Activated CD4-positive, CD25-positive, alpha-beta regulatory T cell treated with anti-CD3 and anti-CD28 coated beads, Interleukin-2, amount 50 U/mL, for 72 hours (primary cell): ENCODE data around the gene REPIN1.

Experiments used
- DNase-seq: peaks from one replicate; pipeline ENCODE4 v3.0.0; 2021

REPIN1 gene

GRCh38 chr7:150368096-150368883 lies at the start of gene REPIN1:
TSS of gene REPIN1 (plus strand) at chr7:150368822. CDS start at chr7:150369712, 890 bp downstream.
- DNase-seq, result peak; percentile 82

GRCh38 chr7:150321788-150322113 lies 46.9 kb upstream of the REPIN1 start:
- no peak for DNase-seq

- peak; percentile 61 for DNase-seq
These were observed 46.3 kb upstream of the REPIN1 start for GRCh38 chr7:150322114-150322832.

- peak; percentile 77 for DNase-seq
These were observed 45.6 kb upstream of the REPIN1 start, which contains the start of the genes ACTR3C and LRRC61 for GRCh38 chr7:150322833-150323681. TSS of gene ACTR3C (minus strand) at chr7:150323545. CDS start at chr7:150295296, 28,249 bp downstream. TSS of gene LRRC61 (plus strand) at chr7:150323355. CDS start at chr7:150336862, 13,507 bp downstream.

- DNase-seq, result no peak
These were observed 44.8 kb upstream of the REPIN1 start for GRCh38 chr7:150323682-150324372.

GRCh38 chr7:150324373-150324961 lies 44.2 kb upstream of the REPIN1 start:
- DNase-seq, result no peak

- DNase-seq, result no peak
These were observed 43.5 kb upstream of the REPIN1 start for GRCh38 chr7:150325110-150325611.

GRCh38 chr7:150325901-150326300 lies 42.7 kb upstream of the REPIN1 start:
- no peak for DNase-seq

GRCh38 chr7:150326657-150327268 lies 41.9 kb upstream of the REPIN1 start:
- no peak for DNase-seq

GRCh38 chr7:150327308-150327707 lies 41.3 kb upstream of the REPIN1 start:
- DNase-seq, result no peak

GRCh38 chr7:150329331-150330120 lies 39.1 kb upstream of the REPIN1 start:
- no peak for DNase-seq

- DNase-seq, result no peak
These were observed 38.3 kb upstream of the REPIN1 start for GRCh38 chr7:150330211-150330885.

- no peak for DNase-seq
These were observed 35.6 kb upstream of the REPIN1 start for GRCh38 chr7:150332852-150333635.

GRCh38 chr7:150333659-150334058 lies 35.0 kb upstream of the REPIN1 start:
- no peak for DNase-seq

GRCh38 chr7:150334108-150334507 lies 34.5 kb upstream of the REPIN1 start:
- DNase-seq, result no peak

GRCh38 chr7:150335108-150335773 lies 33.4 kb upstream of the REPIN1 start:
- no peak for DNase-seq

- DNase-seq, result no peak
These were observed 32.9 kb upstream of the REPIN1 start for GRCh38 chr7:150335774-150336112.

GRCh38 chr7:150336746-150337145 lies 31.9 kb upstream of the REPIN1 start:
- no peak for DNase-seq

- DNase-seq, result no peak
These were observed 31.4 kb upstream of the REPIN1 start for GRCh38 chr7:150337179-150337578.
